NCI-H524 treated with DMSO at 0.1 percent for 48 hours (cell line): ENCODE measurements around the gene MAP3K10.
A peak's percentile ranks its signal among the peaks of the same experiment; 100 is the strongest.

ENCODE experiments used
- DNase-seq: peaks from one replicate; lab custom pipeline; 2025; lab: John Stamatoyannopoulos, UW

Gene MAP3K10

GRCh38 chr19:40174092-40174491 lies 17.1 kb upstream of the MAP3K10 start:
- no peak for DNase-seq

- DNase-seq, result no peak
Observed at GRCh38 chr19:40175820-40176219, 15.4 kb upstream of the MAP3K10 start.

- no peak for DNase-seq
Observed at GRCh38 chr19:40177286-40178070, 13.7 kb upstream of the MAP3K10 start.

- DNase-seq, result no peak
Observed at GRCh38 chr19:40178756-40179155, 12.5 kb upstream of the MAP3K10 start.

- DNase-seq, result no peak
Observed at GRCh38 chr19:40184273-40184672, 7.0 kb upstream of the MAP3K10 start.

GRCh38 chr19:40191836-40192646 lies 815 bp downstream of the MAP3K10 start:
- no peak for DNase-seq

GRCh38 chr19:40192758-40193586 lies 1.7 kb downstream of the MAP3K10 start:
- no peak for DNase-seq

- DNase-seq, result no peak
Observed at GRCh38 chr19:40193587-40193849, 2.3 kb downstream of the MAP3K10 start.

- DNase-seq, result no peak
Observed at GRCh38 chr19:40198272-40198990, 7.2 kb downstream of the MAP3K10 start.

GRCh38 chr19:40200341-40201099 lies 9.3 kb downstream of the MAP3K10 start:
- no peak for DNase-seq

GRCh38 chr19:40204381-40204780 lies 13.2 kb downstream of the MAP3K10 start:
- no peak for DNase-seq

- no peak for DNase-seq
Observed at GRCh38 chr19:40205760-40206159, 14.5 kb downstream of the MAP3K10 start.

- no peak for DNase-seq
Observed at GRCh38 chr19:40208602-40209001, 17.4 kb downstream of the MAP3K10 start.

GRCh38 chr19:40210889-40211288 lies 19.7 kb downstream of the MAP3K10 start:
- no peak for DNase-seq

- DNase-seq, result no peak
Observed at GRCh38 chr19:40213251-40213829, 22.1 kb downstream of the MAP3K10 start.

- DNase-seq, result no peak
Observed at GRCh38 chr19:40213882-40214570, 22.8 kb downstream of the MAP3K10 start.

GRCh38 chr19:40214936-40215335 lies 23.7 kb downstream of the MAP3K10 start:
- no peak for DNase-seq

GRCh38 chr19:40216013-40216776 lies 25.0 kb downstream of the MAP3K10 start:
- DNase-seq, result peak; percentile 77

GRCh38 chr19:40216777-40217026 lies 25.5 kb downstream of the MAP3K10 start:
- no peak for DNase-seq
